CD4-positive, alpha-beta T cell treated with Interleukin-15 for 4 hours (primary cell): ENCODE results near the gene SPRY4.
"Not testable (repeated sequence)": the region's sequence is repeated elsewhere in the genome, so short reads cannot be mapped to it uniquely, and the experiment has no call there.

Experiments used
- DNase-seq: peaks from one replicate; pipeline ENCODE4 v3.0.0-alpha.2; 2020; ENCODE audit warnings: low spot score

SPRY4 gene

DNA sequence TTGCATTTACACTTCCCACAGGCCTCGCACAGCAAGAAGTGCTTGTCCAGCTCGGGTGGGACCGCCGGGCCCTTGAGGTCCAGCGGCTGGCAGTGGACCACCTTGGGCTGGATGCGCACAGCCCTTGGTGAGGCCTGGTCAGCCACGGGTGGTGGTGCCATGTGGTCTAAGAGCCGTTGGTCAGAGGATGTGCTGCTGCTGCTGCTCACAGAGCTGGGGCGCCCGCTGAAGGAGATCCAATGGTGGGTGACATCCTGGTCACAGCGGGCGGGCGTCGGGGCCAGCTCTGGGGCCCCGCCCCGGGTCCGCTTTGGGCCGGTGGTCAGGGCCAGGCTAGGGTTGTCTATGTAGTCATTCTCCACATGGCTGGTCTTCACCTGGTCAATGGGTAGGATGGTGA is 10.2 kb downstream of the SPRY4 start:
- DNase-seq: no peak

- DNase-seq: no peak
Observed at GRCh38 chr5:142314109-142314508, 10.7 kb downstream of the SPRY4 start.

DNA sequence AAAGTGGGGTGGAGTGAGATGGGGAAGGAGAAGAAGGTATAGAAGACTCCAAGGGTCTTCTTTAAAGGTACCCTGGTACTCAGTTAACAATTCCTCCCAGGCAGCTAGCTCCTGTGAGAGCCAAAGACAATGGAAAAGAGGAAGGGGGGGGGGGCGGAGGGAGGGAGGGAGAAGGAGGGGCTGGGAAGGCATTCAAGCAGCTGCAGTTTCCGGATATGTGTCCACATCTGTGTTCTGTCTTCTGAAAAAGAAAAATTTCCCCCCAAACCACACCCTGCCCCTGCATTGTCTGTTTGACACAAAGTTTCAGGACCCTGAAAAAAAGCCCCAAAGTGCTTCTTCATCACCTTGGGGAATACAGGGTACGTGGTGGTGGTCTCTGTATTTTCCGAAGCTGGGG is 11.1 kb downstream of the SPRY4 start:
- DNase-seq: no peak

DNA sequence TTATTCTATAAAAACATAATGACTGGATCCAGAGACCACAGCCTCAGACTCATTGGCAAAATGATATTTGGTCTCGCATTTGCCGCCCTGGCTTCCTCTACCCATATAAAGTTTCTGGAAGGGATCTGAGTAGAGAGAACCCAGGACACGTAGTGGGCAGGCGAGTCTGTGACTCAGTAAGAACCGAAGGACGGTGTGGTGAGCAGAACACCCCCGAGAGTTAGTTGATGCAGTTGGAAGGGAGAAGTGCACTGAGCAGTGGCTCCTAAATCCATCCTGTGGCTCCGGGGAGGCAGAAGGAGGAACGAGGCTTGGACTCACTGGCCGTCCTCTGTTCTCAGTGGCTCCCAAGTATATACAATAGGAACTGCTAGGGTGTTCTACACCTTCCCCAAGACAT is 11.5 kb downstream of the SPRY4 start:
- DNase-seq: no peak

DNA sequence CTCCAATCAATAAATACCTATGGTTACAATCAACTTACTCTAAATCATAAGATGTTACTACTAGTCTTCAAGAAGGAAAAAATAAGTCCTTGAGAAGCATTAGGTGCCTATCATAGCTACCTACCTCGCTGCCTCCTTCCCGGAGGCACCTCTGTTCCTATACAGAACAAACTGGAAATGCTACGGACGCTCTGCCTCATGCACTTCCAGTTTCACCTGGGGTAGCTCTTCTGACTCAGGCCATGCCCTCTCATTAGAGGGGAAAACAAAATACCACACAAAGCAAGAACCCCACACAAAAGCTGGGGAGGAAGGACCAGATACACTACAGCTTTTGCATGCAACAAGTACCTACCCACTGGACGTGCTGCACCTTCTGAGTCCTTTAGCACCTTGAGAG is 12.4 kb downstream of the SPRY4 start:
- DNase-seq: no peak

- no peak for DNase-seq
Observed at GRCh38 chr5:142311725-142312124, 13.1 kb downstream of the SPRY4 start.

DNA sequence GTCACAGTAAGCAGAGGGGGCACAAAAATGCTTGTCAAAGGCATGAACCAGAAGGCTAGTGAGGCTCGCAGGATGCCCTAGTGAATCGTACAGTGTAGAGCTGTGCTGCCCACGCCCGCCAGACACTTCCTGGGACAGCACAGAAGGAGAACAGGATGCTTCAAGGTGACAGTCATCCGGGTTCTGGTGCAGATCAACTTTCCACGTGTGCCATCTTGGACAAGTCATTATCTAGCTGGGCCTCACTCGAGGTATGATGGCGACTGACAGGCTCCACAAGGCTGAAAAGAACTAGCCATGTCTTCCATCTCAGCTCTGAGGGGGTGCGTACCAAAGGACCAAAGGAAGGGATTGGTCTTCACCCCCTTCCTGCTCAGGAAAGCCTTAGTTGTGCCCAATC is 14.0 kb downstream of the SPRY4 start:
- DNase-seq: no peak

- DNase-seq: no peak
Observed at GRCh38 chr5:142309747-142310318, 15.0 kb downstream of the SPRY4 start.

GRCh38 chr5:142308358-142308757 is 16.5 kb downstream of the SPRY4 start:
- no peak for DNase-seq

DNA sequence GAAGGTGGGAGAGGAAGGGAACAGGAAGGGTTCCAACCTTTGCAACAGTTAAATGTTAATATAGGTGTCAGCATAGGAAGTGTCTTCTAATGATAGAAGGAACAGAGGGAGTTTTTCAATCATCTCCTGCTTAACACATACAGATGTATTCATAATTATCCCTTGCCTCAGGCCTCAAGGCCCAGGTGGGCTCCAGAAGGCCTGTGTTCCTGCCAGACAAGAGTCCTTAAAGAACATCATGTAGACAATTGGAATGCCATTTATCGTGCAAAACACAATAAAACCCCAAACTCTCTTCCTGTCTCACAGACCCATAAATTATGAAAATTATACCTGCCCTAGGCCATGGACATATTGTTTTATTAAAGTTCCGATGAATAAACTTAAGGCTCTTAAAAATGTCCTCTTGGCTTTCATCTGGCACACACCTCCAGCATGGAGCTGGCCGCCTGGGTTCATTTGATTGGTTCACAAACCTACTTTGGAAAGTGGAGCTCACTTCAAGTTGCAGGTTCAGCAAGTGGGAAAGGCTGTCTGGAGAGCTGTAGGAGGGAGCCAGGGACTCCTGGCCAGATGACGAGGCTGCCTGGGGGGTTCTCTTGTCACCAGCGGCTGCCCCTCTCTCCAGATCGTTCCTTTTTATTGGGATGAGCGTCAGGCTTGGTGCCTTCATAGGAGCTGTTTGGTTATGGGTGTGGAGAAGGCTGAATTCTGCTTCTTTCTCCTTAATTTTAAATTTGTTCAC is 17.5 kb downstream of the SPRY4 start:
- DNase-seq: no peak

- DNase-seq: no peak
Observed at GRCh38 chr5:142306077-142306502, 18.7 kb downstream of the SPRY4 start.

DNA sequence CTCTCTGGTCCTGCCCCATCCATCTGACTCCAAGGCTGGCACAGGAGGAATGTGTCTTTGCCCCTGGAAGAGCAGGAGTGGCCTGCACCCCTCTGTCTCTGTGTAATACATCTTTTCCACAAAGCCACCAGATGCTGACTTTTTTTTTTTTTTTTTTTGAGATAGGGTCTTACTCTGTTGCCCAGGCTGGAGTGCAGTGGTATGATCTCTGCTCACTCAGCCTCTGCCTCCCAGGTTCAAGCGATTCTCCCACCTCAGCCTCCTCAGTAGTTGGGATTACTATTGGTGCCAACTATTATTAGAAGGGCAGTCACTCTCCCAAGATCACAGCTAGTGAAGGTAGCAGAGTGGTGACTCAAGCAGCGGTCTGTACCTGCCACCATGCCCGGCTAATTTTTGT is 19.6 kb downstream of the SPRY4 start:
- no peak for DNase-seq

DNA sequence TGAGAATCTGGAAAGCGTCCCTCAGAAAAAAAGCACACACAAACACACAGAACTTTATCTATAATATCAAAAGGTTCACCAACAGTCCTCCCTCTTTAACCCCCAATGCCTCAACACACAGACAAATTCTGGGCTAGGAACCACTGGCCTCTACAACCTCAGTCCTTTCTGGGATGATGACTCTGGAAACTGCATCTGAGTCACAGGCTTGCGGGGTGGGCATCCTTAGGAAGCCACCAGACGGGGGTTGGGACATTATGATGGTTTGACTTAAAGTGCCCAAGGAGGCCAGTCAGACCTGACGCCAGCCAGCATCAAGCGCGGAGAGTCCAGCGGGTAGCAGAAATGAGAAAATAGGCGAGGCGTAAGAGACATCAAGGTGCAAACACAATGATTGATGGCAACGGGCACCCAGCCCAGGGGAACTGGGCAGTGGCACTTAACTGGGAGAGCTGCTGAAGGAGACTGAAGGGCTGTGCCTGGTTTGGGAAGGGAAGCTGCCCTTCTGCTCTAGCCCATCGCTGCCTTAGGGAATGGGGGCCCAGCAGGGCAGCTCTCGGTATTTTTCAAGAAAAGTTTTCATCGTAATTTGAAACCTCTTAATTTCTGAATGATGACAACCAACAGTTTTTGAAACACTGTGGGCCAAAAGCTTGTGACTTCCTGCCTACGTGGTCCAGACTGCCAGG is 20.7 kb downstream of the SPRY4 start:
- DNase-seq: no peak

- no peak for DNase-seq
Observed at GRCh38 chr5:142303565-142303964, 21.3 kb downstream of the SPRY4 start.

DNA sequence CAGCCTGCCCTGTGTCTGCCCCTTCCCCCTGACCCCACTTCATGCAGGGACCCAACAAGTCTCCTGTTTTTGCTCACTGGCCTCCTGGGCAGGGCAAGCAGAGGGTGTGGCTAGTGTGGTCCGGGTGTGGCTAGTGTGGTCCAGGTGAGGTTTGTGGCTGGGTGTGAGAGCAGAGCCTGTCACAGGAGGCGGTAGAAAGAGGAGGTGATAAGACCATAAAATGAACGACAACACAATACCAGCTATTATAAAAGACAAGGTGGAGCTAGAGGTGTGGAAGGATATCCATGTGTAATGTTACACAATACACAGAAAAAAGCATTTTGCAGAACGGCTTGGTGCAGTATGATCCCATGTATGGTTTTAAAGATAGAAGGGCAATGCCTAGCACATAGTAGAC is 23.3 kb downstream of the SPRY4 start:
- DNase-seq: no peak

GRCh38 chr5:142300677-142301076 is 24.1 kb downstream of the SPRY4 start:
- no peak for DNase-seq

GRCh38 chr5:142298789-142299188 is 26.0 kb downstream of the SPRY4 start:
- DNase-seq: no peak

- not testable (repeated sequence) for DNase-seq
Observed at GRCh38 chr5:142297786-142298185, 27.0 kb downstream of the SPRY4 start.

DNA sequence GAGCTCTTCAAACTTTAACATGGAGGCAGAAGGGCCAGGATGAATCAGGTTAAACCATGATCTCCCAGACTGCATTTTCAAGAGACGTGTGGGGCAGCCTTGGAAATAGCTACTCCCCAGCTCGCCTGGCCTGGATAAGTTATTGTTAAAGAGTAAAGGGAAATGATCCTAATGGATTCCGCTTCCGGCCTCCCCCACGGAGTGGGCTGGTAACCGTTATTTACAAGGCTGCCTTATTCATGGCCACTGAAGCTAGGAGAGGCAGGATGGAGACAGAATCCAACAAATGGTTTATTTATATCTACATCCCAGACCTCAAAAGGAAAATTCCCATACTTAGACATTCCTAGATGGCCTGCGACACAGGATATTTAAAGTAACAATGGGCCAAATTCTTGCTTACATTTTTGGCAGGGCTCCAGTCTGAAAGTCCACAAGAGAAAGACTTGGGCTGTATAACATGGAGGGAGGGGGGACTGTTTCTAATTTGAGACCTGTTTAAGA is 27.9 kb downstream of the SPRY4 start:
- DNase-seq: no peak

GRCh38 chr5:142295960-142296860 is 28.6 kb downstream of the SPRY4 start:
- DNase-seq: no peak

GRCh38 chr5:142295084-142295758 is 29.6 kb downstream of the SPRY4 start:
- DNase-seq: no peak

DNA sequence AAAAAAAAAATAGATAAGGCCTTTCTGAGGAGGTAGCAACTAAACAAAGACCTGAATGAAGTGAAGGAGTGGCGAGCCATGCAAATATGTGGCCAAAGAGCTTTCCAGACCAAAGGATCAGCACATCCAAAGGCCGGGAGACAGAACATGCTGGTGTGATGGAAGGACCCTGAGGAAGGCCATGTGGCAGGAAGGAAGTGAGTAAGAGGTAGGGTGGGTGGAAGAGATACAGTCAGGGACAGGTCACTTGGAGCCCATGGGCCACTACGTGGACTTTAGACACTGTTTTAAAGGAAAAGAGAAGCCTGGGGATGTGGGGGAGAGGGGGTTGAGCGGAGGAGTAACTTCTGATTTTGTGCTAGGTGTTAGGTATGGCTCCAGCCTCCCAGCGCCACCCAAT is 31.3 kb downstream of the SPRY4 start:
- DNase-seq: no peak
